CD4-positive, alpha-beta memory T cell (primary cell): ENCODE measurements around the gene GRIK4. TPM values are rescaled to one million over a fixed set of nuclear protein-coding genes. Genes with fewer than 3 reads are reported as not detected.

ENCODE experiments used
- CTCF ChIA-PET: fragments of 350-600 bp; sonication (Branson Sonifier 250); formaldehyde crosslinking; loops from one replicate; lab custom pipeline; 2021; ENCODE audit warnings: inconsistent platforms; ENCODE audit not compliant: partially characterized antibody; lab: Charles Lee
- POLR2A ChIA-PET: fragments of 350-600 bp; sonication (Branson Sonifier 250); formaldehyde crosslinking; loops from one replicate; lab custom pipeline; 2021; ENCODE audit not compliant: partially characterized antibody; lab: Charles Lee
- DNase-seq, 5 donors: peaks; one replicate each; pipeline versions ENCODE4 v3.0.0 to v3.0.0-alpha.2; 2020 to 2022; ENCODE audit warnings: mixed read lengths in 1 of 5
- H3K27ac ChIP-seq: one replicate; pipeline ENCODE4 v1.7.0; 2013; ENCODE audit warnings: low read depth, low read length
- H3K27me3 ChIP-seq: 2 replicates; pipeline ENCODE4 v1.7.0; 2013; ENCODE audit warnings: mild to moderate bottlenecking, low read length, moderate library complexity; ENCODE audit not compliant: insufficient read depth
- H3K36me3 ChIP-seq: 2 replicates; pipeline ENCODE4 v1.7.0; 2013; ENCODE audit warnings: mild to moderate bottlenecking, low read length, moderate library complexity; ENCODE audit not compliant: insufficient read depth
- H3K4me1 ChIP-seq: 2 replicates; pipeline ENCODE4 v1.7.0; 2013; ENCODE audit warnings: mild to moderate bottlenecking, low read length, moderate library complexity; ENCODE audit not compliant: insufficient read depth
- H3K4me3 ChIP-seq, 2 donors: one replicate each; pipeline ENCODE4 v1.7.0; 2013; ENCODE audit warnings: low read length in 2 of 2, mild to moderate bottlenecking in 1 of 2
- H3K9me3 ChIP-seq, 2 donors: one replicate each; pipeline ENCODE4 v1.7.0; 2013; ENCODE audit warnings: low read length in 2 of 2, control low read depth in 1 of 2; ENCODE audit not compliant: control insufficient read depth in 1 of 2
- H3K27ac Mint-ChIP-seq, 7 donors: one replicate each; pipeline ENCODE4 v1.8.0; 2020 to 2021; ENCODE audit warnings: mixed read lengths in 7 of 7, mild to moderate bottlenecking in 6 of 7, inconsistent platforms in 3 of 7, moderate library complexity in 3 of 7
- H3K27me3 Mint-ChIP-seq, 2 donors: one replicate each; pipeline ENCODE4 v1.8.0; 2020 to 2021; ENCODE audit warnings: mixed read lengths in 2 of 2
- H3K36me3 Mint-ChIP-seq, 2 donors: one replicate each; pipeline ENCODE4 v1.8.0; 2020 to 2021; ENCODE audit warnings: mixed read lengths in 2 of 2, inconsistent platforms in 1 of 2, mild to moderate bottlenecking in 1 of 2
- H3K4me1 Mint-ChIP-seq, 4 donors: one replicate each; pipeline ENCODE4 v1.8.0; 2020 to 2021; ENCODE audit warnings: mixed read lengths in 4 of 4, mild to moderate bottlenecking in 1 of 4
- H3K4me3 Mint-ChIP-seq, 8 donors: one replicate each; pipeline ENCODE4 v1.8.0; 2020 to 2021; ENCODE audit warnings: mixed read lengths in 8 of 8, mild to moderate bottlenecking in 7 of 8, moderate library complexity in 6 of 8, inconsistent platforms in 3 of 8
- H3K9me3 Mint-ChIP-seq, 8 donors: one replicate each; pipeline ENCODE4 v1.8.0; 2020 to 2021; ENCODE audit warnings: mixed read lengths in 8 of 8, mild to moderate bottlenecking in 5 of 8, inconsistent platforms in 3 of 8, moderate library complexity in 1 of 8
- intact Hi-C: fragments of 100-400 bp; cut with micrococcal nuclease; formaldehyde crosslinking; loops from one replicate; pipeline ENCODE4 v1.15.1; 2023
- polyA plus RNA-seq, 2 donors: library from polyadenylated mRNA; unstranded; fragments of 300-500 nt; fragmentation: Illumina TruSeq; gene quantifications; one replicate each; pipeline ENCODE4 v1.2.3, GENCODE V29; 2021
- total RNA-seq, 2 experiments: library from RNA; stranded (reverse); gene quantifications; one replicate each; pipeline ENCODE4 v1.2.3, GENCODE V29; 2021

Gene GRIK4
- total and polyA plus RNA-seq, 4 experiments from 2014 or later, result 0.06 TPM; not detected in 3

GRCh38 chr11:120832481-120833238 is 321.1 kb downstream of the GRIK4 start:
- no peak for DNase-seq
- ChIA-PET CTCF (no interaction called here), POLR2A (no interaction called here)
- H3K27me3 Mint-ChIP-seq, result peaks cover 7 to 31% of the 10 kb centered on the region in 2 donors
- intact Hi-C loops, result no loop called here
- no peak overlapping the region for H3K27ac Mint-ChIP-seq
- H3K9me3 Mint-ChIP-seq, result no peaks in the 10 kb centered on the region
- H3K4me3 ChIP-seq, result no peak overlapping the region
- H3K27ac ChIP-seq, result no peak overlapping the region
- no peaks in the 10 kb centered on the region for H3K4me1 Mint-ChIP-seq
- no peaks in the 10 kb centered on the region for H3K36me3 Mint-ChIP-seq
- no peak overlapping the region for H3K4me3 Mint-ChIP-seq
- no peaks in the 10 kb centered on the region for H3K36me3 ChIP-seq
- no peaks in the 10 kb centered on the region for H3K4me1 ChIP-seq
- H3K27me3 ChIP-seq, result no peaks in the 10 kb centered on the region
- no peaks in the 10 kb centered on the region for H3K9me3 ChIP-seq

- CTCF ChIA-PET, result no interaction called here
- peaks cover 5 to 21% of the 10 kb centered on the region in 2 donors for H3K27me3 Mint-ChIP-seq
- H3K9me3 Mint-ChIP-seq, result no peaks in the 10 kb centered on the region
Measured at GRCh38 chr11:120834686-120835210, 323.2 kb downstream of the GRIK4 start.

GRCh38 chr11:120835601-120836228 is 324.2 kb downstream of the GRIK4 start:
- Histone ChIP-seq H3K27me3 (no peaks in the 10 kb centered on the region), H3K4me3 (no peak overlapping the region), H3K4me1 (no peaks in the 10 kb centered on the region), H3K27ac (no peak overlapping the region), H3K9me3 (no peaks in the 10 kb centered on the region), H3K36me3 (no peaks in the 10 kb centered on the region)
- H3K4me3 Mint-ChIP-seq, result no peak overlapping the region
- ChIA-PET POLR2A (no interaction called here), CTCF (no interaction called here)
- no peaks in the 10 kb centered on the region for H3K4me1 Mint-ChIP-seq
- H3K27me3 Mint-ChIP-seq, result peaks cover 12 to 23% of the 10 kb centered on the region in 2 donors
- no peaks in the 10 kb centered on the region for H3K36me3 Mint-ChIP-seq
- no peak overlapping the region for H3K27ac Mint-ChIP-seq
- intact Hi-C loops, result no loop called here
- no peaks in the 10 kb centered on the region for H3K9me3 Mint-ChIP-seq
- no peak for DNase-seq

More at GRCh38 chr11:120834686-120835210, 323.2 kb downstream of the GRIK4 start:
- POLR2A ChIA-PET, result no interaction called here
- Histone ChIP-seq H3K36me3 (no peaks in the 10 kb centered on the region), H3K4me1 (no peaks in the 10 kb centered on the region), H3K4me3 (no peak overlapping the region), H3K9me3 (no peaks in the 10 kb centered on the region), H3K27me3 (no peaks in the 10 kb centered on the region), H3K27ac (no peak overlapping the region)
- DNase-seq, result no peak
- Mint-ChIP-seq H3K27ac (no peak overlapping the region), H3K4me3 (no peak overlapping the region), H3K36me3 (no peaks in the 10 kb centered on the region), H3K4me1 (no peaks in the 10 kb centered on the region)
- intact Hi-C loops, result no loop called here

GRCh38 chr11:120837696-120838095 is 326.1 kb downstream of the GRIK4 start:
- Histone ChIP-seq H3K4me3 (no peak overlapping the region), H3K36me3 (no peaks in the 10 kb centered on the region), H3K9me3 (no peaks in the 10 kb centered on the region), H3K4me1 (no peaks in the 10 kb centered on the region), H3K27me3 (no peaks in the 10 kb centered on the region), H3K27ac (no peak overlapping the region)
- no peak overlapping the region for H3K27ac Mint-ChIP-seq
- POLR2A ChIA-PET, result no interaction called here
- peaks cover 12 to 20% of the 10 kb centered on the region in 2 donors for H3K27me3 Mint-ChIP-seq
- CTCF ChIA-PET, result no interaction called here
- no peak for DNase-seq
- H3K36me3 Mint-ChIP-seq, result no peaks in the 10 kb centered on the region
- H3K9me3 Mint-ChIP-seq, result peaks cover 0 to 2% (median 0%) of the 10 kb centered on the region in 8 donors
- intact Hi-C loops, result no loop called here
- no peaks in the 10 kb centered on the region for H3K4me1 Mint-ChIP-seq
- H3K4me3 Mint-ChIP-seq, result no peak overlapping the region

GRCh38 chr11:120839201-120839600 is 327.7 kb downstream of the GRIK4 start:
- H3K9me3 Mint-ChIP-seq, result peaks cover 0 to 2% (median 0%) of the 10 kb centered on the region in 8 donors
- no peaks in the 10 kb centered on the region for H3K27me3 ChIP-seq
- H3K4me3 ChIP-seq, result no peak overlapping the region
- no peaks in the 10 kb centered on the region for H3K9me3 ChIP-seq
- intact Hi-C loops, result no loop called here
- no peak for DNase-seq
- no peaks in the 10 kb centered on the region for H3K36me3 ChIP-seq
- no peak overlapping the region for H3K4me3 Mint-ChIP-seq
- H3K27ac ChIP-seq, result no peak overlapping the region
- no peak overlapping the region for H3K27ac Mint-ChIP-seq
- H3K4me1 Mint-ChIP-seq, result no peaks in the 10 kb centered on the region
- no peaks in the 10 kb centered on the region for H3K36me3 Mint-ChIP-seq
- ChIA-PET POLR2A (no interaction called here), CTCF (no interaction called here)
- H3K4me1 ChIP-seq, result no peaks in the 10 kb centered on the region
- peaks cover 13 to 17% of the 10 kb centered on the region in 2 donors for H3K27me3 Mint-ChIP-seq

GRCh38 chr11:120839846-120840402 is 328.4 kb downstream of the GRIK4 start:
- no peak for DNase-seq
- no peaks in the 10 kb centered on the region for H3K36me3 Mint-ChIP-seq
- Histone ChIP-seq H3K4me3 (no peak overlapping the region), H3K4me1 (no peaks in the 10 kb centered on the region), H3K27me3 (no peaks in the 10 kb centered on the region), H3K36me3 (no peaks in the 10 kb centered on the region), H3K9me3 (no peaks in the 10 kb centered on the region), H3K27ac (no peak overlapping the region)
- no peak overlapping the region for H3K27ac Mint-ChIP-seq
- no peak overlapping the region for H3K4me3 Mint-ChIP-seq
- H3K9me3 Mint-ChIP-seq, result peaks cover 0 to 2% (median 0%) of the 10 kb centered on the region in 8 donors
- intact Hi-C loops, result no loop called here
- H3K4me1 Mint-ChIP-seq, result no peaks in the 10 kb centered on the region
- H3K27me3 Mint-ChIP-seq, result peaks cover 16 to 17% of the 10 kb centered on the region in 2 donors
- ChIA-PET CTCF (no interaction called here), POLR2A (no interaction called here)

GRCh38 chr11:120840661-120841060 is 329.1 kb downstream of the GRIK4 start:
- ChIA-PET CTCF (no interaction called here), POLR2A (no interaction called here)
- Histone ChIP-seq H3K4me1 (no peaks in the 10 kb centered on the region), H3K27ac (no peak overlapping the region), H3K36me3 (no peaks in the 10 kb centered on the region), H3K9me3 (no peaks in the 10 kb centered on the region), H3K27me3 (no peaks in the 10 kb centered on the region), H3K4me3 (no peak overlapping the region)
- no peak overlapping the region for H3K27ac Mint-ChIP-seq
- intact Hi-C loops, result no loop called here
- no peak overlapping the region for H3K4me3 Mint-ChIP-seq
- no peaks in the 10 kb centered on the region for H3K4me1 Mint-ChIP-seq
- no peaks in the 10 kb centered on the region for H3K36me3 Mint-ChIP-seq
- peaks cover 14 to 16% of the 10 kb centered on the region in 2 donors for H3K27me3 Mint-ChIP-seq
- DNase-seq, result no peak
- peaks cover 0 to 2% (median 0%) of the 10 kb centered on the region in 8 donors for H3K9me3 Mint-ChIP-seq
